HG02970 (cell line): ENCODE data around the gene PFKFB3.
"Not testable (repeated sequence)": the region's sequence is repeated elsewhere in the genome, so short reads cannot be mapped to it uniquely, and the experiment has no call there.

Source experiments
- ATAC-seq: cut with Tn5 transposase; IDR thresholded peaks from one replicate; pipeline ENCODE4 v1.9.1; 2021; ENCODE audit warnings: mild to moderate bottlenecking, moderate library complexity, moderate number of reproducible peaks; ENCODE audit not compliant: unreplicated experiment, low FRiP score

PFKFB3 gene

DNA sequence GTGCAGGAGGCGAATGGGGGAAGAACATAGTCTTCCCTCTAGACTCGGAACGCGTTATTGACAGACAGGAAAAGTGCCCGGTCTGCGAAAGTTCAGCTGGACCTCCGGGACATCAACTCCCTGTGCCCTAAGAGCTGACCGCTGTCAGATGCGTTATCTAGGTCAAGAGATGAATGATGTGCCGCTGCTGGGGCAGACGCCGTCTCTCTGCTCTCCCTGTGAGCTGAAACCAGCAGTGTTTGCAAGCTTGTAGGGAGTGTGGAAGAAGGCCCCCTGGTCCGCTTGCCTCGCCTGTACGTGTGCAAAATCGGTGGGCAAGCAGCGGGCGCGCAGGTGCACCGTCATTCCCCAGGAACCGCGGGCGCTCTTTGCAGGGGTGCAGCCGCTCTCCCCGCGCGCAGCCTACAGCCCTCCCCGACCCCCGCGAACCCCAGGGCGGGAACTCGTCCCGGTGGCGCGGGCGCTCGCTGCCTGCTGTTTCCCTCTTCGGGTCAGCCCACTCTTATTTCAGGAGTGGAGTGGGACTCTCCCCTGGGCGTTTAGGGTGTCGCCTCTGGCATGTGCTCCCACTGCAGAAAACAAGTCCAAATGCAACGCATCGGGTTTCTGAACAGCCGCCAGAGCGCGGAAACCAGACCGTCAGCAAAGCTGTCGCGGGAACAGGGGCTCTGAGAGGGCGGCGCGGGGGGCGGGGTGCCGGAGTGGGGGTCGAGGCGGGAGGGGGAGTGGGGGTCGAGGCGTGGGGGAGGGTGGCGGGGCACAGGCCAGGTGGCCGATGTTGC, 1.8 kb upstream of the PFKFB3 start:
- ATAC-seq: no peak

DNA sequence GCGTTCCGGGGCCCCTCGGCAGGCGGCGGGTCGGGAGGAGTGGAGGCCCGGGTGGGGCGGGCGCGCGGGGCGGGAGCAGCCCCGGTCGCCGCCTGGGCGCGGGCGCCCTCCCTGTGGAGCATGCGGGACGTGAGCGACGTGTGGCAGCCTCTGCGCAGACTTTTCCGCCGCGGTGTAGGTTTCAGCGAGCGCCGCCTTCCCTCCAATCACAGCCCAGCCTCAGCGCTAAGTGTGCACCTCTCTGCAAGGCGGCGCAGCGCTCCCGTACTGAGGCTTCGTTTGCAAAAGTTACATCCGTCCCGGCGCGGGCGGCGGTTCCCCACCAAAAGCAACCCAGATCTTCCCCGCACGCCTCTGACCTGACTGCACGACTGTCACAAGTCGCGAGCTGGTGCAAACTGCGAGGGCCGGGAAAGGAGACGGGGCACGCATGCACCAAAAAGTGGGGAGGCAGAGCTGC, 1.2 kb upstream of the PFKFB3 start:
- ATAC-seq: no peak

DNA sequence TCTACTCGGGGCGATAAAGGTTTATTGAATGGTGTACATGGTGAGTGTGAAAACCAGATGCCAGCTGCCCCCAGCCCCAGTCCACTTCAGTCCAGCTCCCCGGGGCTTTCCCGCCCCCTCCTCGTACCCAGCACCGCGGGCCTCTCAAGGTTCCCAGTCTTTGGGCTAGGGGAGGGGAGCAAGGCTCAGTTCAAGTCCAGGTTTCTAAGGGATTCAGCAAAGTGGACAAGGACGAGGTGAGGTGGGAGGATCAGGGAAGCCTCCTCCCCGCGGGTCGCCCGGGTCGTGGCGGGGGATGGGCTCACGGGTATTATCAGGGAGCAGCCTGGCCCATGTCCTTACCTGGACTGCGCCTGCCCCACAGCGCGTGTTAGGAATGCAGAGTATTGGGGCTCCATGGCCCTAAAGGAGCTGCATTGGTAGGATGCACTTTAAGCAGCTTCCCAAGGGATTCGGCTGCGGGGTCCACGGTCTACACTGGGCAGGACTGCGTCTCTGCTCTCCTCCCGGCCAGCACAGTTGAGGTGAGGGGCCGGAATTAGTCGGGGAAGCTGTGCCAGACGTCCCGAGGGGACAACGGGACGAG, 541 bp upstream of the PFKFB3 start:
- ATAC-seq: no peak

DNA sequence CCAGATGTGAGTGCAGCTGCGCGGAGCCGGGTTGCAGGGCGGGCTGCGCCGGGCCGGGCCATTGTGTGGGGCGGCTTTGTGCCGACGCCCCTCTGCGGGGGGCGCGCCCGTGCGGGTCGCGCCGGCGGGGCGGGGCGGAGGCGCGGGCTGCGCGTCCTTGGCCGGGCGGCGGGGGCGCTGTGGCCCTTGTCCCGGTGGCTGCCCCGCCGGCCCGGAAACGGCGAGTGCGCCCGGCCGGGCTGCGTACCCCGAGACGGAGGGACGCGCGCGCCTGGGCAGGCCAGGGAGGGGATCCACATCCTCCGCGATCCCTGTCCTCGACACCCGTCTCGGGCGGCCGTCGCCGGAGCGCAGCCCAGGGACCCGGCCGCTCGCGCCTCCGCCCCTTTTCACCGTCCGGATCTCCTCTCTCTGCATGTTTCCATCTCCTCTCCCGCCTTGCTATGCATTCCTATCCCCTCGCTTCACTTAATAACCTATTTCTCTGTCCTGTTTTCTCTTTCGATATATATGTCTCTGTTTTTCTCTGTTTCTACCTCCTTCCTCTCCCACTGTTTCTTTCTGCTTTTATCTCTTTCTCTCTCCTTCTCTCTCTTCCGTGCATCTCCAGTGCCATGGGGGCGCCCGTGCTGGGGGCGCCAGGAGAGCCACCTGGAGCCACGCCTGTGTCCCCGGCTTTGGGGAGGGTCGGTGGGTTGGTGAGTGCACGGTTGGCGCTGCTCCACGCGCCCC, 765 bp downstream of the PFKFB3 start:
- ATAC-seq: peak; percentile 38

DNA sequence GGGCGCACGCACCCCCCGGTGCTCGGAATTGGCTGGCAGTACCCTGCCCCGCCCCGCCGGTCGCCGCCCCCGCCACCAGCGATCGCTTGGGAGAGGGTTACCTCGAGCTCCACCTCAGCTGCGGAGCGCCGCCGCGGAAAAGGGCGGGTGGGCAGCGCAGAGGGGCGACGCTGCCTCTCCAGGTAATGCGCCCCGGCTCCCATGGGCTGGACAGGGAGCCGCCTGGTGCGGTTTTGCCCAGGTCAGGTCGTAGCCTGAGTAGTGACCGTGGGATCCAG, 1.3 kb downstream of the PFKFB3 start:
- ATAC-seq: no peak

DNA sequence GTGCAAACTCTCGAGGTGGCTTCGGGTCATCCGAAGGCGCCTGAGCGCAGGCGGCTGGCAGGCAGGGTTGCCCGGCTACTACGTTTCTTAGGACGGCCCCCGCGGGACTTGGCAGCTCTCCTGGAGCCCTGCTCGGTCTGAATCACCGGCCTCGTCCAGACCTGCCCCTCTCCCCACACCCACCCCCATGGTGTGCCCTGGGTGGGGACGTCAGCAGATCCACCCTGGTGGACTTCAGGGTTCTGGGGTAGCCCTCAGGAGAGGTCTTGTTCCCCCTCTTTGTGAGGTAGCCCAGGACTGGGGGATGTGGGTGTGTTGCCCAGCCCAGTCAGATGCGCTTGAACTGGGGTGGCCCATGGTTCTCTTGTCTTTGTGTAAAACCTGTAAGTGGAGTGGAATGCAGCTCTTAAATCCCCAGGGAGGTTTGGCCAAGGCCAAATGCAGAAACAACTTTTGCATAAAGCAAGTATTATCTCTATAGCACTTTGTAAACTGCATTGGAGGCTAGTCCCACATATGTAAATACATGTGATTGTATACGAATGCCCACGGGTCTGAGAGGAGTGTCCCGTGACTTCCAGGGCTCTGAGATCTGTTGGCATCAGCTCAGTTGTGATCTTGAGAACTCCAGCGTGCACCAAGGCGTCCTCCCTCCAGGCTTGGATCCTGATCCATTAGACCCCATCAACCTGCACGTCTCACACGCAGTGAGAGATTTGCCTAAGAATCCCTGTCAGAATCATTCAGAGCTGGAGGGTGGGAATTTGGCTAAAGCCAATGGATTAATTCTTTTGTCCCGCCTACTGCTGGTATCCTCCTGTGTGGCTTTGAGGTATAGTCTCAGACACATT, 1.8 kb downstream of the PFKFB3 start:
- ATAC-seq: no peak

DNA sequence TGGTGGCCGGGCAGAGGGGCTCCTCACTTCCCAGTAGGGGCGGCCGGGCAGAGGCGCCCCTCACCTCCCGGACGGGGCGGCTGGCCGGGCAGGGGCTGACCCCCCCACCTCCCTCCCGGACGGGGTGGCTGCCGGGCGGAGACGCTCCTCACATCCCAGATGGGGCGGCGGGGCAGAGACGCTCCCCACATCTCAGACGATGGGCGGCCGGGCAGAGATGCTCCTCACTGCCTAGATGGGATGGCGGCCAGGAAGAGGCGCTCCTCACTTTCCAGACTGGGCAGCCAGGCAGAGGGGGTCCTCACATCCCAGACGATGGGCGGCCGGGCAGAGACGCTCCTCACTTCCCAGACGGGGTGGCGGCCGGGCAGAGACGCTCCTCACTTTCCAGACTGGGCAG, 3.8 kb downstream of the PFKFB3 start:
- ATAC-seq: not testable (repeated sequence)

DNA sequence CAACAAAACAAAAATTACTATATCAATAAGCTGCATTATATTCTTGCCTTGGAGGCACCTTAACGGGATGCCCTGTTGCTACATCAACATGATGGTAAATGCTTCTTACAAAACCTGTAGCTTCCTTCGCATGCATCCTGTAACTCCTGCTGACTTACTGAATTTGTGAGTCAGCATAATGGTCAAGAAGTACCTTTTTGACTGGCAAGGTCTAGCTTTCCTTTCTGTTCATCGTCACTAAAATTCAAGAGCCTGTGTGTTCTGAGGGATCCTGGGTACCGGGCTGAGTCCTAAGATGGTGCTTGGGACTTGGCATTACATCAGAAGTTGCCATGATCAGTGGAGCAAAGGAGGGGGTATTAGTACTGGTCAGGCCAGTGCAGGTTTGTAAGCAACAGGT, 4.9 kb downstream of the PFKFB3 start:
- no peak for ATAC-seq

DNA sequence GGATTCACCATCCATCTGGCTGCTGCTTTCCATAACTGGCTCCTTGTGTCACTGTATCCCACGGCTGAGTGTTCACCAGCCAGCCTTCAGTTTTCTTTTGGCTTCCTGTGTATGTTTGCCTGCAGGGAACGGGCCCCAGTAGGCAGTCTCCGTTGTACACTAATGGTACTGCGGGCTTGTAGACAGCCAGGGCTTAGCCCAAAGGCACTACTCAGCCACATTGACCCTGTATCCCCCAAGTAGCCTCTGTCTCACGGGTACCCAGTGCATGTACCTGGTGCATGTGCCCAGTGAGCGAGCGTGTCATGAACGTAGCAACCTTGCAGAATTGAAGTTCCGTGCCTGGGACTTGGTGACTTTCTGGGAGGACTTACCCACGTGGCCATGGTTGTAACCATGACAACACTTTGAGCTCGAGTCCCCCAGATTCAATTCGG, 6.1 kb downstream of the PFKFB3 start:
- ATAC-seq: no peak

DNA sequence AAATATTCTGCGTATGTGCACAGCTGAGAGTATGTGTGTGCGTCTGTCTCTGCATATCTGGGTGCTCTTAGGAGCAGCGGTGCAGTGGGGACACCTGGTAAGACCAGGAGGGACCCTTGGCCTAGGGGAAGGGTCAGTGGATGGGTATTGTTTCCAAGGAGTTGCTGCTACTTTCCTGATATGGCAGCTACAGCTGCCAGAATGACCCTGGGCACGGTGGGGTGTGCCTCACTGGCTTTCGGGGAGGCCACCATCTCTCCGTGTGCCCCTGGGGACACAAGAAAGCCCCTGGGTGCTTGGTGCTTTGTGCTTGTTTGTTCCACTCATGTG, 8.6 kb downstream of the PFKFB3 start:
- ATAC-seq: no peak

DNA sequence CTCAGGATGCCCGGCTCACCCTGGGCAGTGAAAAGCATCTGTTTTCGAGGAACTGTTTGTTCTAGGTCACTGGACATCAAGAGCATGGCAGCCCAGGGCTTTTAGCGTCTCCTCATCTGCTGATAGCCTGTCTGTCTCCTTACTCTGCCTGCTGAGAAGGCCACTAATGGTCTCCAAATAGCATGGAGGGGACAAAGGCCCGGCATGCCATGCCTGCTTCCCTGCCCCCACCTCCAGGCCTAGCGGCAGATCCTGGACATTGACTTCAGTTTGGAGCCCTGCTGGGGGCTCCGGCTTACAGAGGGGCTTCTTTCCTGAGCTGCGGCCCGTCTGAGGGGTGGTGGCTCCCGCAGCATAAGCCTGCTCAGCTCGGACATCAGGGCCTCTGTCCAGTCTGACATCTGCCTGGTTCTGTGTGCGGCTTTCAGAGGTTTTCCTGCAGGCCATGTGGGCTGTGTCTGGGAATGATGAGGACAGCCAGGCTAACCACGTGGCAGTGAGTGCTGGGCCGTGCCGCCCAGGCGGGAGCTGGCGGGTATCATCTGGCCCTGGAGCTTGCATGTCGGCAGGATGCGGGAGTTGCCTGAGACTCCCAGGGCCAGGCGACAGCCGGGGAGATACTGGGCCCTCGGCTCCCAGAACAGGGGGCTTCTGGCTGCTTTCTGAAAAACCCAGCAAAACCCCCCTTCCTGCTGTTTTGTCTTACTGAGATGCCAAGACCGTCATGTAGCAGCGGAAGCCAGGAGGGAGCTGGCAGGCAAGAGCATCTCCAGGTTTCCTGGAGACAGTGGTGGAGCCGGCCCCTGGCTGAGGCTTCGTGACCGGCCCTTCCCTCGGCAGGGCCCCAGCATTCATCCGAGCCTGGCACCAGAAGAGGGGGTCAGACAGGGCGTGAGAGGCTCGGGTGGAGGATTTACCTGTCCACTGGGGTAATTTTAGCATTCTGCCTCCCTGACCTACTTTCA, 9.2 kb downstream of the PFKFB3 start:
- no peak for ATAC-seq

DNA sequence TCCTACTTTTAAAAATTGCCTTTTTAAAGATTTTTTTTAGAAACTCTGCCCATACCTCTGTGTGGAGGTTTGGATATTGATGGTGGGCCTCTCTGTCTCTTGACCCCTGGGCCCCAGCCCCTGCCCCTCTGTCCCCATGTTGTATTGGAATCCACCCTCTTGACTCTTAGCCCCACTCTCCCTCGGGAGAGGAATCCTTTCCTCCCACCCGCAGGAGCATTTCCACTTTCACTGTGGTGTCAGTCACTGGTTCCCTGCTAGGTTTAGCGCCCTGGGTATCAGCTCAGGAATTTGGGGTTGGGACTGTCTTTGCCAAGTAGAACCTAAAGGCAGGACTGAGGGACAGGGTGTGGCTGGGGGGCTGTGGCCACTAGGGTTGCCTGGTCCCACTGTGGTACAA, 10.1 kb downstream of the PFKFB3 start:
- no peak for ATAC-seq

DNA sequence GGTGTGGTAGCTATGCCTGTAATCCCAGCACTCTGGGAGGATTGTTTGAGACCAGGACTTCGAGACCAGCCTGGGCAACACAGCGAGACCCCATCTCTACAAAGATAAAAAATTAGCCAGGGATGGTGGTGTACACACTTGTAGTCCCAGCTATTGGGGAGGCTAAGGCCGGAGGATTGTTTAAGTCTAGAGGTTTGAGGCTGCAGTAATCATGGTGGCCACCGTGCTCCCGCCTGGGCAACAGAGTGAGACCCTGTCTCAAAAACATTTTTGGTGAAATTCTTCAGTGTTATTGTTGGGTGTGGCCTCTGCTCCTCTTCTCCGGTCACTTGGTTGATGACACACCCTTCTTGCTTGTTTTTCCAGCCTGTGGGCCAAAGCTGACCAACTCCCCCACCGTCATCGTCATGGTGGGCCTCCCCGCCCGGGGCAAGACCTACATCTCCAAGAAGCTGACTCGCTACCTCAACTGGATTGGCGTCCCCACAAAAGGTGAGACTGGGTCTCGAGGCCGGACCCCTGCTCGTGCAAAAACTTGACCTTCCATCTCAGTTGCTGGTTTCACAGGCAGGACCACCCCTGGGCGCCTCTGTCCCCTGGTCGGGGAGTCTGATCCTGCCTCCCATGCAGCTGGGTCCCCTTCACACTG, 10.6 kb downstream of the PFKFB3 start:
- ATAC-seq: no peak

DNA sequence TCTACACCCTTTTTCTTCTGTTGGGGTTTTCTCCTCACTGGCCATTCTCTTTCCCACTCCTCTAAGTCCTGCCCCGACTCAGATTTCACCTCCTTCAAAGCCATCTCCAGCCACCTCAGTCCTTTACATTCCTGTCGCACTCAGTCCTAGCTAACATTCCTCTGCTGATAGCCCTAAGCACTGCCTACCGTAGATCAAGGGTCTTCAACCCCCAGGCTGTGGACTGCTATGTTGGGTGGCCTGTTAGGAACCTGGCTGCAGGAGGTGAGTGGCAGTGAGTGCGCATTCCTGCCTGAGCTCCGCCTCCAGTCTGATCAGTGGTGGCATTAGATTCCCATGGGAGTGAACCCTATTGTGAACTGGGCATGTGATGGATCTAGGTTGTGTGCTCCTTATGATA, 11.2 kb downstream of the PFKFB3 start:
- no peak for ATAC-seq

DNA sequence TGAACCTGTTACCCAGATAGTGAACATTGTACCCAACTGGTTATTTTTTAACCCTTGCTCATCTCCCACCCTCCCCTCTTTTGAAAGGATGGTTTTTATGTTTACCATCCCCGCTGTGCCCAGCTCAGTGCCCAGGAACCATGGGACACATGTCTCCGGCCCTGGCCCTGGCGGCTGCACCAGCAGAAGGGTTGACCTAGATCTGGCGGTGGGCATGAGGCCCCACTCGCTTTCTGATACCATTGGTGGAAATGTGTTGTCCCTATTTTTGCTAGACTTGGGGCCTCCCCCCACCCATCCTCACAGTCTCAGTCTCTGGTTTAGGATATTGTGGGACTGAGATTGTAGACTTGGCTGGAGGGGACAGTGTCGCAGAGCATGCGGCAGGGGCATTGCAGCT, 11.9 kb downstream of the PFKFB3 start:
- no peak for ATAC-seq

DNA sequence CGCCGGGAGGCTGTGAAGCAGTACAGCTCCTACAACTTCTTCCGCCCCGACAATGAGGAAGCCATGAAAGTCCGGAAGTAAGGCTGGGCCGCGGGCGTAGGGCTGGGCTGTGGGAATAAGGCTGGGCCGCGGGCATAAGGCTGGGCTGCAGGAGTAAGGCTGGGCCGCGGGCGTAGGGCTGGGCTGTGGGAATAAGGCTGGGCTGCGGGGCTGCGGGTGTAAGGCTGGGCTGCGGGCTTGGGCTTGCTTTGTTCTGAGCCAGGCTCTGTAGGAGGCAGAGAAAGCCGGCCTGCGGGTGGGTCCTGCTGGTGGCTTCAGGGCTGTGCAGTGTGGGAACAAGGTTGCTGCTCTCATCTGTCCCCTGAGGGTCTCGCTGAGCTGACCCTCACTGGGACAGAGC, 12.5 kb downstream of the PFKFB3 start:
- no peak for ATAC-seq

DNA sequence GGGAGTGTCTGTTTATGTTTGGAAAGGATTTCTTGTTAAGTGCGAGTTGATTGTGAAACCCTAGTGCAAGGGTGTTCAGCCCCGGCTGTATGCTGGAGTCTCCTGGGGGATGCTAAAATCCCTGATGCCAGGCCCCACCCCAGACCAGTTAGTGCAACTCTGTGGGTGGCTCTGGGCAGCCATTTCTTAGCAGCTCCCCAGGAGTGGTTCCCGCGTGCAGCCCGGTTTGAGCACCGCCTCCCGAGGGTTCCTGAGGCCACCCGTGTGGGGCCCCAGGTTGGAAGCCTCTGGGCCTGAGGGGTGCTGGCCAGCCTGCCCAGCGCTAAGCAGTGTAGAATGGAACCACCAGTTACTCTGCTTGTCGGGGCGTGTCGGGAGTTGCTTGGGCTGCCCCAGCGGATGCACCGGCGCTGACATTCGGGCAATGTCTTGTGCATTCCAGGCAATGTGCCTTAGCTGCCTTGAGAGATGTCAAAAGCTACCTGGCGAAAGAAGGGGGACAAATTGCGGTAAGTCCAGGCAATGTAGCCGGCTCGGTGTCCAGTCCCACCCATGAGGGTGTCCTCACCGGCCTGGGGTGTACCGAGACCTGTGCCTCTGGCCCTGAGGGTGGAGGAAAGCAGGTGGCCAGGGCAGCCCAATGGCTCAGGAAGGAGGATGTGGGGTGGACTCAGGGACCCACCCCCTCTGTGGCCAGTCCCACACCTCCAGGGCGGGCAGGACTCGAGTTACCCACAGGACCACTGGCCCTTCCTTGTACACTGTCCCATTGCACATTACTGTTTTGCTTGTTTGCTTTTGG, 13.2 kb downstream of the PFKFB3 start:
- ATAC-seq: no peak

DNA sequence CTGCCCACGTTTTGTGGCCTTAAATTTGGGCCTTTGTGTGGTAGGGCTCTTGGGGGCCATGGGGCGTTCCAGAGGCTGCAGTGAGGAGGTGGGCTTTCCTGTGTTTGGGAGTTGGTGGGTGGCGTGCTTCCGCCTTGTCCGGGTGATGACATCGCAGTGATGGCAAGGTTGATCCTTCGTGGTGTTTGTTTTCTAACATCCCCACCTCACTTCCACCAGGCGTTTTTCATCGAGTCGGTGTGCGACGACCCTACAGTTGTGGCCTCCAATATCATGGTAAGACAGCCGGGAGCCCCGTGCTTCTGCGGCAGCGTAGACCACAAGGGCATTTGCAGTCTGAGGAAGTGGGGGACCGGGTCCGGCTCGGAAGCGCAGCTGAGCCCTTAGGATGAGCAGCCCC, 14.2 kb downstream of the PFKFB3 start:
- ATAC-seq: no peak

DNA sequence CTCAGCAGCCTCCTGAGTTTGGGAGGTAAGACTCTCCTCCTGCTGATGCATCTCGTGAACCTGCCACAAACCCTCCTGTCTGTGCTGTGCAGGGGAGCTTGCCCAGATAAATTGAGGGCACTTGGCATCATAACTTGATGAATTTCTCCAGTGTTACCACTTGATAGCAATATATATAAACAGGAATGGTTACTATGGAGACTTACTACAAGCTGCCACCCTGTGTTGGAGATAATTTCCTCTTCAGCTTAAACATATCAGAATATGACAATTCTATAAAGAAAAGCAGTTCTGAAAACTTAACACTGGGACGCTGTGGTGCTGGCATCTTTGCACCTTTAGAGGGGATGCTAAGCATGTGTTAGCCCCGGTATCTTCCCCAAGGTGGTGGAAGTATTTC, 14.9 kb downstream of the PFKFB3 start:
- ATAC-seq: no peak
